Measurements from ENCODE around the gene CTSH. TPM values are rescaled to one million over a fixed set of nuclear protein-coding genes. Genes with fewer than 3 reads are reported as not detected.
A peak's percentile ranks its signal among the peaks of the same experiment; 100 is the strongest.

The CTSH gene
- total RNA-seq, 2 donors from 2014 or later: 61.9 to 101 TPM

GRCh38 chr15:78933187-78933822 is 11.5 kb downstream of the CTSH start:
- no peak overlapping the region for H3K9ac ChIP-seq (ENCODE audit: extremely low read depth, low read length, poor library complexity, severe bottlenecking)
- H3K4me3 ChIP-seq (ENCODE audit: low read length): no peak overlapping the region
- Mint-ChIP-seq H3K4me1 (no peaks in the 10 kb centered on the region), H3K36me3 (ENCODE audit: low read depth) (peaks cover 10% of the 10 kb centered on the region), H3K27me3 (ENCODE audit: insufficient read depth) (no peaks in the 10 kb centered on the region), H3K9me3 (no peaks in the 10 kb centered on the region), H3K4me3 (no peak overlapping the region), H3K27ac (no peak overlapping the region)
- WGBS, 2 experiments (ENCODE audit: insufficient coverage in 1 of 2, insufficient read length in 1 of 2): 88 to 91% methylated on average over 11 to 12 of the region's 12 CpGs
- H3K4me1 ChIP-seq (ENCODE audit: control insufficient read depth, insufficient read depth, low read length): no peaks in the 10 kb centered on the region
- DNase-seq: no peak
- no peaks in the 10 kb centered on the region for H3K27me3 ChIP-seq (ENCODE audit: control insufficient read depth, insufficient read depth, low read length, poor library complexity, severe bottlenecking)
- H3K27ac ChIP-seq (ENCODE audit: low read depth, low read length): no peak overlapping the region
- peaks cover 18% of the 10 kb centered on the region for H3K36me3 ChIP-seq (ENCODE audit: control insufficient read depth, insufficient read depth, low read length)
- TF ChIP-seq, protein P1, sequence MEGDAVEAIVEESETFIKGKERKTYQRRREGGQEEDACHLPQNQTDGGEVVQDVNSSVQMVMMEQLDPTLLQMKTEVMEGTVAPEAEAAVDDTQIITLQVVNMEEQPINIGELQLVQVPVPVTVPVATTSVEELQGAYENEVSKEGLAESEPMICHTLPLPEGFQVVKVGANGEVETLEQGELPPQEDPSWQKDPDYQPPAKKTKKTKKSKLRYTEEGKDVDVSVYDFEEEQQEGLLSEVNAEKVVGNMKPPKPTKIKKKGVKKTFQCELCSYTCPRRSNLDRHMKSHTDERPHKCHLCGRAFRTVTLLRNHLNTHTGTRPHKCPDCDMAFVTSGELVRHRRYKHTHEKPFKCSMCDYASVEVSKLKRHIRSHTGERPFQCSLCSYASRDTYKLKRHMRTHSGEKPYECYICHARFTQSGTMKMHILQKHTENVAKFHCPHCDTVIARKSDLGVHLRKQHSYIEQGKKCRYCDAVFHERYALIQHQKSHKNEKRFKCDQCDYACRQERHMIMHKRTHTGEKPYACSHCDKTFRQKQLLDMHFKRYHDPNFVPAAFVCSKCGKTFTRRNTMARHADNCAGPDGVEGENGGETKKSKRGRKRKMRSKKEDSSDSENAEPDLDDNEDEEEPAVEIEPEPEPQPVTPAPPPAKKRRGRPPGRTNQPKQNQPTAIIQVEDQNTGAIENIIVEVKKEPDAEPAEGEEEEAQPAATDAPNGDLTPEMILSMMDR (conservative IDR thresholded peaks at IDR 0.05): no peak
- no peaks in the 10 kb centered on the region for H3K9me3 ChIP-seq (ENCODE audit: control insufficient read depth, low read length)

- H3K27ac Mint-ChIP-seq: no peak overlapping the region
- peaks cover 17% of the 10 kb centered on the region for H3K36me3 Mint-ChIP-seq (ENCODE audit: low read depth)
- no peak overlapping the region for H3K4me3 Mint-ChIP-seq
- Histone ChIP-seq H3K27me3 (ENCODE audit: control insufficient read depth, insufficient read depth, low read length, poor library complexity, severe bottlenecking) (no peaks in the 10 kb centered on the region), H3K36me3 (ENCODE audit: control insufficient read depth, insufficient read depth, low read length) (peaks cover 16% of the 10 kb centered on the region), H3K27ac (ENCODE audit: low read depth, low read length) (no peak overlapping the region), H3K4me3 (ENCODE audit: low read length) (no peak overlapping the region), H3K9ac (ENCODE audit: extremely low read depth, low read length, poor library complexity, severe bottlenecking) (no peak overlapping the region), H3K9me3 (ENCODE audit: control insufficient read depth, low read length) (no peaks in the 10 kb centered on the region), H3K4me1 (ENCODE audit: control insufficient read depth, insufficient read depth, low read length) (no peaks in the 10 kb centered on the region)
- peak; percentile 44 for DNase-seq
- 95% methylated on average over 13 of the region's 13 CpGs for WGBS, 2 experiments (ENCODE audit: insufficient coverage in 1 of 2, insufficient read length in 1 of 2)
- TF ChIP-seq, protein P1 (conservative IDR thresholded peaks at IDR 0.05): no peak
- H3K9me3 Mint-ChIP-seq: no peaks in the 10 kb centered on the region
- no peaks in the 10 kb centered on the region for H3K27me3 Mint-ChIP-seq (ENCODE audit: insufficient read depth)
- H3K4me1 Mint-ChIP-seq: no peaks in the 10 kb centered on the region
These were observed 12.5 kb downstream of the CTSH start for GRCh38 chr15:78932258-78932808.

GRCh38 chr15:78931439-78932257 is 13.2 kb downstream of the CTSH start:
- no peak overlapping the region for H3K27ac ChIP-seq (ENCODE audit: low read depth, low read length)
- H3K4me3 ChIP-seq (ENCODE audit: low read length): no peak overlapping the region
- H3K9me3 Mint-ChIP-seq: no peaks in the 10 kb centered on the region
- no peak overlapping the region for H3K9ac ChIP-seq (ENCODE audit: extremely low read depth, low read length, poor library complexity, severe bottlenecking)
- no peaks in the 10 kb centered on the region for H3K27me3 Mint-ChIP-seq (ENCODE audit: insufficient read depth)
- H3K4me1 ChIP-seq (ENCODE audit: control insufficient read depth, insufficient read depth, low read length): no peaks in the 10 kb centered on the region
- peaks cover 24% of the 10 kb centered on the region for H3K36me3 Mint-ChIP-seq (ENCODE audit: low read depth)
- WGBS, 2 experiments (ENCODE audit: insufficient coverage in 1 of 2, insufficient read length in 1 of 2): 91% methylated on average over 16 to 21 of the region's 21 CpGs
- peak; percentile 37 for DNase-seq
- H3K27me3 ChIP-seq (ENCODE audit: control insufficient read depth, insufficient read depth, low read length, poor library complexity, severe bottlenecking): no peaks in the 10 kb centered on the region
- no peak overlapping the region for H3K27ac Mint-ChIP-seq
- H3K4me1 Mint-ChIP-seq: no peaks in the 10 kb centered on the region
- H3K4me3 Mint-ChIP-seq: no peak overlapping the region
- TF ChIP-seq, protein P1 (conservative IDR thresholded peaks at IDR 0.05): no peak
- peaks cover 18% of the 10 kb centered on the region for H3K36me3 ChIP-seq (ENCODE audit: control insufficient read depth, insufficient read depth, low read length)
- no peaks in the 10 kb centered on the region for H3K9me3 ChIP-seq (ENCODE audit: control insufficient read depth, low read length)

Data from endodermal cell (in vitro differentiated cells).